GM18907 (cell line): ENCODE results near the gene PRRG4.
"Not testable (repeated sequence)": the region's sequence is repeated elsewhere in the genome, so short reads cannot be mapped to it uniquely, and the experiment has no call there.

Experiments
- ATAC-seq: cut with Tn5 transposase; IDR thresholded peaks from one replicate; pipeline ENCODE4 v1.9.1; 2021; ENCODE audit warnings: mild to moderate bottlenecking, moderate library complexity; ENCODE audit not compliant: unreplicated experiment

Gene PRRG4

GRCh38 chr11:32829680-32830412, at the start of gene PRRG4:
Gene PRRG4 (plus strand): TSS chr11:32829927. CDS start chr11:32830530, 603 bp downstream.
- ATAC-seq, result peak; percentile 80

GRCh38 chr11:32780839-32781238, 48.9 kb upstream of the PRRG4 start:
- ATAC-seq, result not testable (repeated sequence)

- ATAC-seq, result no peak
Observed at GRCh38 chr11:32781721-32782120, 48.0 kb upstream of the PRRG4 start.

DNA sequence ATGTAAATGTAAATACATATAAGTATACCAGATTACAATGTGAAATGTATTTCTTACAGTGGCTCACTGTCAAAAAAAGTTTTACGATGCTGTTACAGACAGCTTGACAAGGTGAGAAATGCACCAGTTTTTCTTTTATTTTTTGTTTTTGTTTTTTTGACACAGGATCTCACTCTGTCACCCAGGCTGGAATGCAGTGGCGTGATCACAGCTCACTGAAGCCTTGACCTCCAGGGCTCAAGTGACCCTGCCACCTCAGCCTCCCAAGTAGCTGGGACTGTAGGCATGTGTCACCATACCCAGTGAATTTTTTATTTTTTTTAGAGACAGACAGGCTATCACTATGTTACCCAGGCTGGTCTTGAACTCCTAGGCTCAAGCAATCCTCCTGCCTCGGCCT, 44.5 kb upstream of the PRRG4 start:
- ATAC-seq, result no peak

- no peak for ATAC-seq
Observed at GRCh38 chr11:32786811-32787210, 42.9 kb upstream of the PRRG4 start.

DNA sequence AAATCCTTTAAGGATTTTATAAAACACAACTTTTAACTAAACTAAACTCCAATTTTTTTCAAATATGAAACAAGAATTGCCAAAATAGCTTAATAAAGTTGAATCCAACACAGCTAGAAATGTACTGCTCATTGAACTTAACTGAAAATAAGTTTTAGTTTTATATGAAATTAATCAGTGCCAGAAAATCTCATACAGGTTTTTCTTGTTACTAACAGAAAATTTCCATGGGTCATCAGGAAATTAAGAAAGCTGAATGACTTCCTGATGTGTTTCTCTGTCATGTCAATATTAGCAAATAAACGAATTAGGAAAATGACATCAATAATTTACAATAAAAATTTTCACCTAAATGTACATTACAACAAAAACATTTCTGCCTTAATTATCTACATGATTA, 38.8 kb upstream of the PRRG4 start:
- no peak for ATAC-seq

DNA sequence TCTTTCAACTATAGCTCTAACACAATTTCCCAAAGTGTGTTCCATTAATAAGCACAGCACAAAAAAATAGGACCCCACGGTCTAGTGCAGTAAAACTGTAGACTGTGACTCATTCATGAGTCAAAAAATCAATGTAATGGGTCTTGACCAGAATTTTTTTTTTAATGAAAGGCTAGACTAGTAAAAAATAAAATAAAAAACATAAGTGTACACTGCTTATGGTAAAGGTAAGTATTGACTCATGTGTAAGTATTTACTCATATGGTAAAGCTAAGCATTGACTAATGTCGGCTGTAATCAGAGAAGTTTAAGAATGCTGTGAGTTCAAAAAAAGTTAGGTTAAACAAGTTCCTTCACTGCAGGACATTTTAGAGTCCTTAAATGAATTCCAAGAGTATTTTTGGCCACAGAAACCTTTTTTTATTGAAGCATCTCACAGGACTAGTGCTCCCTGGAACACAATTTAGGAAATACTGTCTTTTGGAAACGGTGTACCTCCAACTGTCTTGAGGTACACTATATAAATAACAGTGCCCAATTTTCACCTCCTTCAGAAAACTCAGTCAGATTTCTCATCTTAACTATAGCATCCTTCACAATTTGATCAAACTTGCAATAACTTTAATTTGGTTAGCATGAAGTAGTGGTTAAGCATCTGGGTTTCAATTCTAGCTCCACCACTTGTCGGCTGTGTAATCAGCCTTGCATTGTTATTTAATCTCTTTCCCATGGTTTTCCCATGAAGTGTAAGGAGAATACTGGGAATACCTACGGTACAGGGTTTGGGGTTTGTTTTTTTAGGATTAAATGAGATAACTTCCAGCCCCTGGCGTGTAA, 37.4 kb upstream of the PRRG4 start:
- peak; percentile 28 for ATAC-seq

GRCh38 chr11:32792948-32793475, 36.7 kb upstream of the PRRG4 start:
- ATAC-seq, result peak; percentile 86

DNA sequence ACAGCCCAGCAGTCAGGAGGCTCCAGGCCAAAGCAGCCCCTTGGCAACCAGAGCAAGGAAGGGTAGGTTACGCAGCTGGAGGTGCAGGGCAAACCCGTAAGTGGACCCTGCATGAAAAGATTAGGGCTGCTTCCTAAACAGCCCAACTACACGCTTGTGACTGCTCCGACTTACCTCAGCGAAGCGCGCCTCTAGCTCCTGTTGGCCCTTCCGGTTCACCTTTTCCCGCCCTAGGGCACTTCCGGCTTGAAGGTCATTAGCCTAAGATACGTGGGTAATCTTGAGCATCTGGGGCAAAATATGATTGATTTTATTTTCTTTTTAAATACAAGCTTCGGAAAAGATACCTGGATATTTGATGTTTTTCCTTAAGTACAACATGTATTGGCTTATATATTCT, 35.3 kb upstream of the PRRG4 start, which contains the start of gene CCDC73:
TSS of gene CCDC73 (minus strand) at position 224 of the 400 bp plus-strand sequence. CDS start 34,419 bp downstream, outside the sequence.
- no peak for ATAC-seq

GRCh38 chr11:32796425-32796824, 33.3 kb upstream of the PRRG4 start:
- no peak for ATAC-seq

GRCh38 chr11:32809313-32809712, 20.4 kb upstream of the PRRG4 start:
- peak; percentile 98 for ATAC-seq

GRCh38 chr11:32817181-32817851, 12.4 kb upstream of the PRRG4 start:
- ATAC-seq, result no peak

DNA sequence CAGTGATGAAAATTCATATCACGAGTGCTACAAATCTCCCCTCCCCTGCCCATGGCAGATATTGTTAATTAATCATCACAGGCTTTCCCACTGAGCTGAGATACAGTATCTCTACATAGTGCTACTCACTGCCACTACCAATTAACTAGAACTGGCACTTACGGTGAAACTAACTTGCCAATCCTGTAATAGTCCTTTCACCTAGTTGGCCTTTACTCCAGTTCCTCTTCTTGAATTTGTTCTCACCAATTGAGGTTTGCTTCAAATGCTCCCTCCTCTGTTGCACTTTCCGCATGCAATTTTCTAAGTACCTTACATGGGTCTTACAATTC, 11.9 kb upstream of the PRRG4 start:
- no peak for ATAC-seq

DNA sequence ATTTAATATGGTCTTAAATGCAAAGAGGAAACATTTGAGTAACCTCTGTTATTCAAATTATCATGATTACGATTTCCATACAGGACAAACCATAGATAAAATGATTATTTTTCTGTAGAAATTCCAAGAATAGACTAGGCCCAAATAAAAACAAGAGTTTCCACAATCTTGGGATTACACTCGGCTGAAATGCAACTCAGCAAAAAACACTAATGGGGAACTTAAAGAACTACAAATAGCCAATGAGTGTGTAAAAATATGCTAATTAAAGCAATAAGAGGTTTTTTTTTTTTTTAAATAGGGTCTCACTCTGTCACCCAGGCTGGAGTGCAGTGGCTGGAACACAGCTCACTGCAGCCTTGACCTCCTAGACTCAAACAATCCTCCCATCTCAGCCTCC, 10.5 kb upstream of the PRRG4 start:
- ATAC-seq, result no peak

DNA sequence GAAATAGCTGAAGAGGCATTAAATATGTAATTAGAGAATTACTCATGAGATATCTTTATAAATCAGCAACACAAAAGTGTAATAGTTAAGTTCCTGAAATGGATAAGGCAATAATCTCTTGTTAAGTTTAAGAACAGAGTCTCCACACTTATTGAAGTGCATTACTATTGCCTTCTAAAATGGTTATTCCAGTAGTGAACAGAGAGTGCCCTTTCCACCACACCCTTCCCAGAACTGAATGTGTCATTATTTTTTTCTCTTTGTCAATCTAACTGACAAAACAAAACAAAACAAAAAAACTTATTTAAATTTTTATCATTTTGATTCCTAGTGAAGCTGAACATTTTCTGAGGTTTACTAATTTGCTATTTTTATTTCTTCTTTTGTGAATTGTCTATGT, 9.2 kb upstream of the PRRG4 start:
- ATAC-seq, result no peak

- no peak for ATAC-seq
Observed at GRCh38 chr11:32821517-32821916, 8.2 kb upstream of the PRRG4 start.

DNA sequence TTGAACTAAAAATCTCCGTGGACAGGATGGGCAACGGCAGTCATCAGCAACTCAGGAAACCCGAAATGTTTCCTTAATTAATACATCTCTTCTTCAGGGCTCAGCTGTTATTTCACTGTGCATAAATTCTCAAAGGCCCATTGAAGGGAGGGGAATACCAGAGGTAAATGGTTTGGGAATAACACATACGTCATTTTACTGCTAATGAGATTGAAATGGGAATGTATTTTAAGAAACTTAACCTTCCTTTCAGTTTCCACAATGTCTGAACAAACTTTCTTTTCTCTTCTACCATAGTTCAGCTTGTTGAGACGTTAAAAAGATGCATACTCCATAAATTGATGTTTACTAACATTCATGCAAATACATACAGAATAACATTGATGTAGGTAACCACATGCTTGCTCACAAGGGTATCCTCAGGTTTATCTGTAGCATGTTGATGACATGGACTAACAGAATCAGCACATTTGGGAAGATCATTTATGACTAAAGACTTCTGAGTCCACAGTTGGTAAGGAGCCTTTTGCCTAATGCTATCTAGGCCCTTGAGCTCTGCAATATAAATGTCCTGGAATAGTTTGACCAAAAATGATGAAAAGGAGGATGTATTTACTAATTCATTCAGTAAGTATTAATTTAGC, 7.7 kb upstream of the PRRG4 start:
- no peak for ATAC-seq

DNA sequence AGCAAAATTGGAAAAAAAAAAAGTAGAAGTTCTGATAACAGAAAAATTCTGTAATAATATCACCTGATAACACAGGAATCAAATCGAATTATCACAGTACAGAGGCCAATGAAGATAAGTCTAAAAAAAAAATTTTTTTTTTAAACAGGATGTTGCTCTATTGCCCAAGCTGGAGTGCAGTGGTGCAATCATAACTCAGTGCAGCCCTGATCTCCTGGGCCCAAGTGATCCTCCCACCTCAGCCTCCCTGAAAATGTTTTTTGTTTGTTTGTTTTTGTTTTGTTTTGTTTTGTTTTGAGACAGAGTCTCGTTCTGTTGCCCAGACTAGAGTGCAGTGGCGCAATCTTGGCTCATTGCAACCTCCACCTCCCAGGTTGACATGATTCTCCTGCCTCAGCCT, 6.1 kb upstream of the PRRG4 start:
- not testable (repeated sequence) for ATAC-seq

DNA sequence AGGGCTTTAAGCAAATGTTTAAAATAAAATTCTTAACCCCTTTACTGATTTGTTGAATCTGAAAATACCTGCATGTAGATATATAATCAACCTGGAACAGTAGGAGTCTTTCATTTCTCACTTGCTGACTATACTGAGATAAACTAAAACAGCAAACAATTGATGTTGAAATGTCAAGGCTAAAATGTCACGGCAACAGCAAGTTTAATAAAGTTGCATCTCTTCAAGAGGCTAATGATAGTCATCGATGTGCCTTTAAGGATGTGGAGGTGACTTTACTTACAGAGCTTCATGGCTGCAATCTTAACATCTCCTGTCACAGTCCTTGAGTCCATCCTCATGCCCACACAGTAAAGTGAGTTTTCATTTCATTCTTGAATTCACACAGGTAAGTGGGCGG, 3.6 kb upstream of the PRRG4 start:
- ATAC-seq, result no peak

- ATAC-seq, result no peak
Observed at GRCh38 chr11:32827276-32827675, 2.5 kb upstream of the PRRG4 start.

DNA sequence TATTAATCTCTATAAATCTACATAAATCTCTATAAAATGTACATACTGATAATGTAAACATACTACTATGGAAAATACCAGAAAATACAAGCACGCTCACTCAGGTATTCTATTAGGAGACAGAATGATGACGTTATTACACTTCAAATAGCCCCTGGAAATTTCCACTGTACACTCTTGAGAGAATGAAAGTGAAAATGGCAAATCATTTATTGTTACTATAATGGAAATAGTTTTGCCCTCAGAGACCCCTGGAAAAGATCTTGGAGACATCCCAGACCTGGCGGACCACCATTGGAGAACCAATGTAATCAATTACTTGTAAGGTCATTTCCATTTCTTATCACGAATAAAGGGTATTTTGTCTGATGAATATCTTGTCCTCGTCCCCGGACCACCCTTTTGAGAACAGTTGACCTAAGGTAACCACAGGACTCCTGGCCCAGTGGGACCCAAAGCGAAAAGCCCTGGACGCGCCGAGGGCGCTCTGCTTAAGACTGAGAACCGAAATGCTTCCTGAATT, 509 bp upstream of the PRRG4 start:
- peak; percentile 50 for ATAC-seq
